AG08396 (cell line): ENCODE data around the gene ACE.
A peak's percentile ranks its signal among the peaks of the same experiment; 100 is the strongest.

Source experiments
- DNase-seq: peaks from one replicate; pipeline ENCODE4 v3.0.0; 2012; ENCODE audit warnings: low spot score, mixed read lengths

ACE gene

DNA sequence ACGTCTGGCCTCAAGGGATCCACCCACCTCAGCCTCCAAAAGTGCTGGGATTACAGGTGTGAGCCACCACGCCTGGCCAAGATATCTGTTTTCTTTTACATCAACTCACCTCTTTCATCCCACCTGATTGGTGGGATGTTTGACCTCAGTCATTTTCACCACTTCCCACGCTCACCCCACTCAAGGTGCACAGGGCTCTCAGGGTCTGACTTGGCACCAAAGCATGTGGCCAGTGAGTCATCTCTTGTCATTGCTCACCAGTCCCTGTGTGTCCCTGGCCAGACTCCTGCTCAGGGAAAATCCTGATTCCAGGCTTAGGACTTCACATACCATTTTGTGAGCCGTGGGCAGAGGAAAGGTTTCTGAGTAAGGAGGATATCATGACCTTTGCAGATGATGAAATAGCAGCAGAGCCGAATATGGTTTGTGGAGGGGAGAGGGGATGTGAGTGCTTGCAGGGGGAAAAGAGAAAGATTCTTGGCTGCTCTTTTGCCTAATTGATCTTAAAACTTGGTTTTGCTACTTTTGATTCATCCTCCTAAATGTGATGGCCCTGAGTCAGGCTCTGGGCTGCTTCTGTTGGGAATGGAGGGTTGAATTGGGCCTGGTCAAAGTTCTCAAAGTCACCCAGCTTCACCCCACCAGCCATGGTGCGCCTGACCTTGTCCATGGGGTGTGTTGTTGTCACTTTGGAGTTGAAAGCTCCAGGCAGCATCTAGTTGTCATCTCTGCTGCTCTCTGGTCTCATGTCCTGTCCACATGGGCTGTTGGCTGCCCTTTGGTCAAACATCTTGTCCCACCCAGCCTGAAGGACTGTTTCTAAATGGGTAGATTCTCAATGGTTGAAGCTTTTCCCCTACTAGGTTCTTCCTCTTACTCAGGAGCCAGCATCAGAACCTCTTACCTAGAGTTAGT, 40.3 kb downstream of the ACE start:
- peak; percentile 67 for DNase-seq

DNA sequence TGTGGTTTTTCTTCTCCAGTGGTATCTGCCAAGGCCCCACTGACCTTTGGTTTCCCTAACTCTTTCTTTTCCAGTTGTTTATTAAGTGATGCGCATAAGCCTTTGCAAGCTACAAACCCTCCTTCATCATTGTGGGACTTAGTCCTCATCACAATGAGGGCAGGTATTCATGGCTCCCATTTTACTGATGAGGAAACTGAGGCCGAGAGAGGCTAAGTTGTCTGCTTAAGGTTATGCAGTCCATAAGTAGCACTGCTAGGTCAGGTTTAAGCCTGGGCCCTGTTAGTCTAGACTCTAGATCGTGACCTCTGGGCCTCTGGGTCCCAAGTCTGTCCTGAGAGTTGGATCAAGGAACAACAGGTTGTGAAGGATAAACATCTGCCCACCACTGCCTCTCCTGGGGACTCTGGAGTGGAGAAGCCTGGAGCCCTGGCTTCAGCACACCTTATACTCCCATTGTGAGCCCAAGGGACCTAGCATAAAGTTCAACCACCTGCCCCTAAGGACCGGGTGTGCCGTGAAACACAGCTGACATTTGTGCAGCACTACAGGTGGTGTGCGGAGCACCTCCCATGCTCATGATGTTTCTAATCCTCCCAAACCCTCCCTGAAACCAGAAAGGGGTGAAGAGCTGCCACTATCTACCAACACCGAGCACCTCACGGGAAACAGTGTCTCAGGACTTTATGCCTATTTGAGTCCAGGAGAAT, 41.1 kb downstream of the ACE start:
- DNase-seq: no peak

DNA sequence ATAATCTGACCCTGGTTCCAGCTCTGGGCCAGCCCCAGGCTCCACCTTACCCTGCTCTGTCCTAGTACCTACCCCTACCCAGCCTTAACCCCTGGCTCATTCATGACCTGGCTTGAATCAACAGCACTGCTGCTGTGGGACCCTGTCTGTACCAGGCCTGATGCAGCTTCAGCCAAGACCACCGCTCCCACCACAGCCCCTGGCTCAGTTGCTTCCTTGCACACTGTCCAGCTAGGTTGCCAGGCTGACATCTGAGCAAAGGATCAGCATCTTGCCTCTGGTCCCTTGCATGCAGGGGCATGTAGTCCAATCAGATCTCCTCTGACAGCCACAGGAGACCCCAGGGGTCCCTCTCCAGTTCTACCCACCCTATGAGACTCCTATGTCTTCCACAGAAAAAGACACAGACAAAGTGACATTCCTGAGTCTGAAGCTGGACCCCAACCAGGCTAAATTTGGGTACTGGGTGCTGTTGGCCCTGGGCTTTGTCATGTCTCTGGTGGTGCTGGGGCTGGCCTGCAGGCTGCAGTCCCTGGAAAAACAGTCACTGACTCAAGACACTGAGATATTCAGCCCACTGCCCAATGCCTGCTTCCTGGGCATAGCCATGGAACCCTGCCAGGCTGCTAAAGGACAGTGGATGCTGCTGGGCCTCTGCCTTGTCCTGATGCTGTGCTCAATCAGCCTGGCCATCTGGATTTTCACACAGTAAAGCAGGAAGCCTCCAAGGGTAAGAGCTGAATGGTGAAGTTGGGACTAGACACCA, 42.4 kb downstream of the ACE start:
- no peak for DNase-seq

DNA sequence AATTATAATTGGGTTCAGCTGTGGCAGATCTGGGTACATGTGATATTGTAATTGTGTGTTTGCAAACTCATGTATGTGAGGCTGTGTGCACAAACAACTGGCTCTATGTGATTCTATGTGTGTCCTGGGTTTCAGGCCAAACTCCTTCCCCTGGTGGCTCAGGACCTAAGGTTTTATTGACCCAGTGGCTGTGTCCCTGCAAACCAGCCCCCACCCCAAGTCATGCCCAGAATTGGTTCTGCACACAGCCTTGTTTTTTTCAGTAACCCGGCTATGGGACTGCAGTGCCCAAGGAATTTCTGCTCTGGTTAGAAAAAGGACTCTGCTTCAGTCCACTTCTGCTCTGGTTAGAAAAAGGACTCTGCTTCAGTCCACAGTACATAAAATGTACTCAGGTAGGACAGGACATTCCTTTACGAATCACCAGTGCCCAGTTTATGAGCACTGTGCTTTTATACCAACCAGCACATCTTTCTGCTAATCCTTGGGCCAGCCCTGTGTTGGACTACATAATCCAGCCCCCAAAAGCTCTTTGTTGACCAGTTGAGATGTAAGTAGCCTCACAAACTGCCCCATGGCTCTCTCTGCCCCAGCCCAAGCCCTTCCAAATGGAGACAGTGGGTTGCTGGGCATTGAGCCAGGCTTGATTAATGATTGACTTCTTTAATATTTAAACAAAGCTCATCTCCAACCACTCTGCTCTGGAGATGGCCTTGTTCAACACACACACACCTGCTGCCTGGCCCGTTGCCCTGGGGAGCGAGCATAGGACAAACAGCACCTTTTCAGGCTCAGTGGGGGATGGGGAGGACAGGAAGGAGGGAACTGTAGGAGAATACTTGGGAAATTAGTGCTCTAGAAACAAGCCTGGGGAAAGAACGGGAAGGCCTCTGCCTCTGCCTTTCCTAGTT, 43.4 kb downstream of the ACE start:
- DNase-seq: no peak

DNA sequence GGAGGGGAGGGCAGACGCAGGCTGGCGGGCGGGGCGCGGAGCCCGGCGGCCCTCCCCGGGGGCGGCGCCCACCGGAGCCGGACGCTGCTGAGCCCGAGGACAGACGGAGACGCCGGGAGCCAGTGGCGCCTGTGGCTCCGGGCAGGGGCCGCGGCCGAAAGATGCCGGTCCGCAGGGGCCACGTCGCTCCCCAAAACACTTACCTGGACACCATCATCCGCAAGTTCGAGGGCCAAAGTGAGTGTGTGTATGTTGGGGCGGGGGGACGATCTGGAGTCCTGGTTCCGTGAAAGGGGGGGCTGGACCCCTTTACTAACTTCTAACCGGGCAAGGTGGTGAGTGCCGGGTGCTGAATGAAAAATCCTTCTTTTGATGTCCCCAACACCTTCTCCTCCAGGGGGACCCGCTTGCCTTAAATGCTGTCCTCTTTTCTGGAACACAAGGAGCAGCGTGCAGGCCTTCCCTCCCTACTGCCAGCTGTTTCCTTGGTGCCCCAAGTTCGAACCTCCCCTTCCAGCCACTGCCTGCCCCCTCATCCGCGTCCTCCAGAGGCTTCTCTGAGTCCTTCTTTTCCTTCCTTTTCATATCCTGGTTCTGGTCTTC, 46.5 kb downstream of the ACE start, which contains the start of gene KCNH6:
KCNH6 (plus strand) TSS at position 106 of the 603 bp plus-strand sequence; CDS start at position 162, 56 bp downstream.
- DNase-seq: no peak

DNA sequence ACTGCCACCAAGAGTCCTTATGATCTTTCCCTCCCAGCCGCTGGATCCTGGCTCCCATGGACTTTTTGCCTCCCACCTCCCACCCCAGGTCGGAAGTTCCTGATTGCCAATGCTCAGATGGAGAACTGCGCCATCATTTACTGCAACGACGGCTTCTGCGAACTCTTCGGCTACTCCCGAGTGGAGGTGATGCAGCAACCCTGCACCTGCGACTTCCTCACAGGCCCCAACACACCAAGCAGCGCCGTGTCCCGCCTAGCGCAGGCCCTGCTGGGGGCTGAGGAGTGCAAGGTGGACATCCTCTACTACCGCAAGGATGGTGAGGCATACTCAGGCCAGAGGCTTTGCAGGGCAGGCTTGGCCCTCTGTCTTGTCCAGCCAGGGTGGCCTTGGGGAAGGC, 47.2 kb downstream of the ACE start:
- no peak for DNase-seq

DNA sequence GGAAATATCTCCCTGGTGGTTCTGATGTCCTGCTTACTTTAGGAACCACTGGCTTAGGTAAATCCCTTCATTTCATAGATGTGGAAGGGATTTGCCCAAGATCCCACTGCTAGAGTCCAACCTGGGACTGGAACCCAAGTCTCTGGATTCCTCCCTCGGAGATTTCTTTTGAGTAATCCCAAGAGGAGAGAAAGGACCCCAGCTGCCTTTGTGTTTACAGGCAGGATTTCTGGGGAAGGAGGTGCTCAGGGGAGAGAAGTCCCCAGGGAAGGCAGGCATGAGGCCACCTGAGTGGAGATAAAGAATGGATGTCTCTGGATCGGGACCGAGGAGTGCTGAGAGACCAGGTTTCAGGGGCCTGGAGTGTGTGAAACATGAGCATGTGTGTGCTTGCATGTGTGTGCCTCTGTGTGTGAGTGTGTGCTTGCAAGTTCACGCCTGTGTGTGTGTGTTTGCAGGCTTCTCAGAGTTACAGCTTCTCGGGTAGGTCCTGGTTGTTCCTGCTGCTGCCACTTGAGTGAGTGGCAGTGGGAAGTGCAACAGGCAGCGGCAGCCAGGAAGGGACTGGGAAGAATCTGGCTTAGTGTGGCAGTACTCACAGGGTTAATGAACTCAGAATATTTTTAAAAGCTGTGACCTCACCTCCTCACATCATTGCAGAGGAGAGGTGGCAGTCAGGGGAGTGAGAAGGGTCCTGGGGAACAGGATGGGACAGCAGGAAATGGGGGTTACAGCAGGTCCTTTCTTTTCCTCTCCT, 48.5 kb downstream of the ACE start:
- no peak for DNase-seq

DNA sequence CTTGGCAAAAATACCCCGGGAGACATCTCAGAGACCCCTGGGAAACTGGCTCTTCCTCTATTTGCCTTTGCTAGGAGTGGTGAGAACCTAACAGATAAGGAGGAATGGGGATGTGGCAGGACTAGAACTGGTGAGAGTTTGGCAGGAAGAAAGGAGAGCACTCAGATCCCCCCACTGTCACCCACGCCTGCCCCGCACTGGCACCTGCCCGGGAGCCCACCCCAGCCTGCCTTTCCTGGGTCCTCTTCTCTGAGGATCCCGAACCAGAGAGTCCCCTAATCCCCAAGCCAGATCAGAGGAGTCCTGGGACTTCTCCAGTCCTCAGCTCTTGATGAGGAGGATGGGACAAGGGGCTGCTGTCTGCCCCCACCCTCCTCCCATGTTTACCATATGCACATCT, 50.0 kb downstream of the ACE start:
- no peak for DNase-seq

DNA sequence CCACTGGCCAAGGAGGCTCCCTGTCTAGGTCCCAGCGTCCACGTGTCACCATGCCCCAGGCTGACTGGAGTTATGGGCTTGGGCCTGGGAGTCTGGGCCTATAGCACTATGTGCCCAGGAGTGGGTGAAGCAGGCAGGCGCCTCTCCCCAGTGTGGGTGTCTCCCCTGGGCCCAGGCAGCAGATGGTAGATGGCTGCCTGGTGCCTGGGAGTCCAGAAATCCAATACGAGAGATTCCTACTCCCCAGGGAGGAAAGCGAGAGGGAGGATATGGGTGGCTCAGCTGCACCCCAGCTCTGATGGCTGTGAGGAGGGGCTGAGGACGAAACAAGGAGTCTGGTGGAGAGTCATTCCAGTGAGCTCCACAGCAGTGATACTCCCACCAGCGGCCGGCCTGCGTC, 51.3 kb downstream of the ACE start:
- no peak for DNase-seq

DNA sequence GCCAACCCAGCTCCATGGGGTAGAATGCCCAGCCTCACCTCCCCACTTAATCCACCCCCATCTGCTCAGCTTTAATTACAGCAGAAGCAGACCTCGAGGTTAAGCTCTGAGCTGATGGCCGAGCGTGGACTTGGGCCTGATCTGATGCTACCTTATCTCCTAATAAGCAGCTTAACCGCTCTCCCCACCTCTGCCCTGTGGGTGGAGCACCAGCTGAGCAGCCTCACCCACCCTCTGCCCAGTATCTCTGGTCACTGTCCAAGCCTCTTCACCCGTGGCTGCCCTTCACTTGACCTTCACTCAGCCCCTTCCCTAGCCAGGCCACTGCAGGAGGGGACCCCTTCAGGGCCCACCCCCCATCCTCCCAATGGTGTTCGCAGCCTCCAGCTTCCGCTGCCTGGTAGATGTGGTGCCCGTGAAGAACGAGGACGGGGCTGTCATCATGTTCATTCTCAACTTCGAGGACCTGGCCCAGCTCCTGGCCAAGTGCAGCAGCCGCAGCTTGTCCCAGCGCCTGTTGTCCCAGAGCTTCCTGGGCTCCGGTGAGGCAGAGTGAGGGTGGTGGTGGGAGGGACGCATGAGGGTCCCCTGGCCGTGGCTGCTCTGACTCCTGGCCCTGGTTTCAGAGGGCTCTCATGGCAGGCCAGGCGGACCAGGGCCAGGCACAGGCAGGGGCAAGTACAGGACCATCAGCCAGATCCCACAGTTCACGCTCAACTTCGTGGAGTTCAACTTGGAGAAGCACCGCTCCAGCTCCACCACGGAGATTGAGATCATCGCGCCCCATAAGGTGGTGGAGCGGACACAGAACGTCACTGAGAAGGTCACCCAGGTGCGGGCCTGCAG, 53.1 kb downstream of the ACE start:
- no peak for DNase-seq

DNA sequence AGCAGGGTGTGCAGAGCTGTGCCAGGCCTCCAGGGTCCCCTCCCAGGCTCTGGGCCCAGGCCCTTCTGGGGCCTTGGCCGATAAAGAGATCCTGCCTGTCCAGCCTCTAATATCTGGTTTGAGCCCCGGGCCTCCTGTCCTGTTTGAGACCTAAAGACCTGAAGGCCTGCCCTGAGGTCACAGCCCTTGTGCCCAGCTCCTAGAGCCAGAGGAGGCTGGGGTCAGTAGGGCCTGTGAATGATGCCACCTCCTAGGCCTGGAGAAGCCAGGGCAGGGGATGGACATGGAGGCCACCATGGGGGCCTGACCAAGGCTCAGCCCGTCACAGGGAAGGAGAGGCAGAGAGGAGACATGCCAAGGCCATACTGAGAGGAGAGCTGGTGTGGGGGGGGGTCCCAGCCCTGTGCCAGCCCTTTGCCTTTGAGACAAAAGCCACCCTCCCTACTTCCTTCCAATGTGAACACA, 53.7 kb downstream of the ACE start:
- no peak for DNase-seq

DNA sequence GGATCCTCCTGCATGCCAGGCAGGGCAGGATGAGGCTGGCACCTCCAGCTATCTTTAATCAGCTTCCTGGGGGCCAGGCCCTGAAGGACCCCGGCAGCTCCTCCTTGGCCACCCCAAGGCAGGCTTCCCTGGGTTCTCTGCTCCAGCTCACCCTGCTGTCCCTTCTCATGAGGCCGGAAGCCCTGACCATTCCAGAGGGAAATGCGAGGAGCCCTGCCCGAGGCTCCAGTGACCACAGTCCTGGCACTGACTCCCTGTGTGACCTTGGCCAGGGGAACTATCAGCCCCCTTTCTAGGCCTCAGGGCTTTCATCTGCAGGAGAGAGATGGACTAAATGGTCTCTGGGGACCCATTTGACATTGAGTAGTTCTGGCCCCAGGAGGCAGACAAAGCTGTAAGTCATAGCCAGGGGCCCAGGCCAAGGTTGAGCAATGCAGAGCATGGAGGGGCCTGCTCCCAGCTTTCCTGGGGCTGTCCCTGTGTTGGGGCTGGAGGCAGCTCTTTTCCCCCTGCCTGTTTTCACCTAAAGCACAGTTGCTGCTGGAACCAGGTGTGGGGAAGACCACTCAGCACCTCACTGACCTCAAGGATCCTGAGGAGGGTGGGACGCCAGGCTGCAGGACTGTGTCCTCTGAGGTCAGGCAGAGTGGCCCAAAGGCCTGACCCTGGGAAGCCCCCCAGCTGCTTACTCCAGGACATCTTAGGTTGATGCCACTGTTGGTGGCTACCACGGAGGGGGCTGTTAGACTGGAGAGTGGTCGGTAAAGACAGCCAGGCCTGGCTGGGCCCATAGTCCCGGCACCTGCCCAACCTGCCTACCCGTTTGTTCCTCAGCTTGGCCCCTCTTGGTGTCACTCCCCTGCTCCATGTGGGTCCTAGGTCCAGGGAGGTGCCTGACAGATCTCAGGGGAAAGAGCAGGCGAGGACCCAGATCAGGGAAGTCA, 54.4 kb downstream of the ACE start:
- DNase-seq: no peak

DNA sequence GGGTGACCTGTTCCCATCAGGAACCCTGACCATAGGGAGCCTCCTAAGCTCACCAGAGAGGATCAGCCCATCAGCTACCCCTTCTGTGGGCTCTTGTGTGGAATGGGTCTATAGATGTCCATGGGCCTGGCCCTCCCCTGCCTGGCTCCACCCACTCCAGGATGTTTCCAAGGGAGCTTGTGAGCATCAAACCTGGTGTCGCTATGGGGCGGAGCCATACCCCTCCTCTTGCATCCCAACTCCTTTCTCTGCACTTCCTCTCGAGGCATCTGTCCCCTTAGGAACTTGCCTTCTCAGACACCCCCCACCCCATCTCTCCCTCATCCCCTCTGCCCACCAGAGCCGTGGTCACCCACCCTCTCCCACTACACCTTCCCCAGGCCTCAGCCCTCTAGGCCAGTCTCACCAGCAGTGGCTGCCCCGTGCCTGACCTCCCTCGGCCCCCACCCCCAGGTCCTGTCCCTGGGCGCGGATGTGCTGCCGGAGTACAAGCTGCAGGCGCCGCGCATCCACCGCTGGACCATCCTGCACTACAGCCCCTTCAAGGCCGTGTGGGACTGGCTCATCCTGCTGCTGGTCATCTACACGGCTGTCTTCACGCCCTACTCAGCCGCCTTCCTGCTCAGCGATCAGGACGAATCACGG, 56.7 kb downstream of the ACE start:
- DNase-seq: no peak

DNA sequence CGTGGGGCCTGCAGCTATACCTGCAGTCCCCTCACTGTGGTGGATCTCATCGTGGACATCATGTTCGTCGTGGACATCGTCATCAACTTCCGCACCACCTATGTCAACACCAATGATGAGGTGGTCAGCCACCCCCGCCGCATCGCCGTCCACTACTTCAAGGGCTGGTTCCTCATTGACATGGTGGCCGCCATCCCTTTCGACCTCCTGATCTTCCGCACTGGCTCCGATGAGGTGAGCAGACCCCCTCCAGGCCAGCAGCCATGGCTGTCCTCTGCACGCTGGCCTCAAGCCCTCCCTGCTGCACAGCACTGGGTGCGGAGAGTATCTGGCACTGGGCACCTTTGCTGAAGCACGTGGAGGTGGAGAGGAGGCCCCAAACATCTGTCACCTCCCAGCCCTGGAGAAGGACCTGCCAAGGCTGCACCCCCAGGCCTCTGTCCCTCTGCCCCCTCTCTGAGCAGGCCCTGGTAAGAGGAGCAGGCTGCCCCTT, 57.3 kb downstream of the ACE start:
- no peak for DNase-seq

DNA sequence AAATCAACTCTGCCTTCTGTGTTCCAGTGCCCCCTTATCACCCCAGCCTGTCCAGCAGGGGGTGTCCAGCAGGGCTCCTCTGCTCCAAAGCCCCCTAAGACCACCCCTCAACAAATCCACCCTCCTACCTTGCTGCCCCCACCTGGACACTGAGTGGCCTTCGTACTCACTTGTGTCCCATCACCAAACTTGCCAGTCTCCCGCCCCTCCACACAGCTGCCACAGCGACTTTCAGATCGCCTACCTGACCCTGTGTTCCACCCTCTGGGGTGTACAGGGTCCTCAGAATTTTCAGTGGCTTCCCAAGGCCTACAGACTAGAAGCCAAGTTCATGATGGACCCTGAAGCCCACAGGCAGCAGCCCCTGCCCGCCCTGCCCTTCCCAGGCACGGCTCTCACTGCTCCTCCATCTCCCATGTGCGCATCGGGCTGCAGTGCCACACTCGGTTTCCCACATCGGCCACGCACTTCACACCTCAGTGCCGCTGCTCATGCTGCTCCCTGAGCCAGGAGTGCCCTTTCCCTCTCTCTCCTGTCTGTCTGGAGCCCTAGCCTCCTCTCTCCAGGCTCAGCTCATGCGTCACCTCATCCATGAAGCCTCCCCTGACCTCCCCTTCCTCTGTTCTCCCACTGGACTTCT, 58.1 kb downstream of the ACE start:
- no peak for DNase-seq

DNA sequence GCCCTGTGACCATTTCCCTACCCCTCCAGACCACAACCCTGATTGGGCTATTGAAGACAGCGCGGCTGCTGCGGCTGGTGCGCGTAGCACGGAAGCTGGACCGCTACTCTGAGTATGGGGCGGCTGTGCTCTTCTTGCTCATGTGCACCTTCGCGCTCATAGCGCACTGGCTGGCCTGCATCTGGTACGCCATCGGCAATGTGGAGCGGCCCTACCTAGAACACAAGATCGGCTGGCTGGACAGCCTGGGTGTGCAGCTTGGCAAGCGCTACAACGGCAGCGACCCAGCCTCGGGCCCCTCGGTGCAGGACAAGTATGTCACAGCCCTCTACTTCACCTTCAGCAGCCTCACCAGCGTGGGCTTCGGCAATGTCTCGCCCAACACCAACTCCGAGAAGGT, 58.8 kb downstream of the ACE start:
- no peak for DNase-seq

DNA sequence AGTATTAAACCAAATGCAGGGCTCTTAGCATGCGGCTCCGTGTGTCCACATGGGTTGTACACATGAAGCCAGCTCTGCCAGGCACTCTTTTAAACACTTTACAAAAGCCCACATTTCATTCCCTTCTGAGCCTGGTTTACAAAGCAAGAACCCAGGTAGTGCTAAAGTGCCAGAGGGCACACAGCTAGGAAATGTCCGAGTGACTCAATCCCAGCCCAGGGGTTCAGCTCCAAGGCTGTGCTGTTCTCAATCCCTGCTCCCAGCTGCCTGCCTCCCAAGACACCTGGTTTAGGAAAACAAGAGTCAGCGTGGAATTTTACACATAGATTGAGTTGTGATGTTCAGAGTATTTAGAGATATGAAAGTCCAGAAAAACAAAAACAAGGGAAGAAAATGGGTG, 60.1 kb downstream of the ACE start:
- no peak for DNase-seq
